ENCODE results near the gene PTPRF.

PTPRF gene

GRCh38 chr1:43513471-43514173 is 17.1 kb upstream of the PTPRF start:
- no peak for DNase-seq

GRCh38 chr1:43518935-43519686 is 11.6 kb upstream of the PTPRF start:
- DNase-seq, result no peak

GRCh38 chr1:43520100-43520778 is 10.4 kb upstream of the PTPRF start:
- no peak for DNase-seq

- no peak for DNase-seq
Measured at GRCh38 chr1:43521078-43521477, 9.6 kb upstream of the PTPRF start.

- no peak for DNase-seq
Measured at GRCh38 chr1:43521756-43522155, 8.9 kb upstream of the PTPRF start.

- DNase-seq, result no peak
Measured at GRCh38 chr1:43522431-43522775, 8.3 kb upstream of the PTPRF start.

GRCh38 chr1:43522776-43523480 is 7.8 kb upstream of the PTPRF start:
- no peak for DNase-seq

GRCh38 chr1:43524804-43525203 is 5.9 kb upstream of the PTPRF start:
- no peak for DNase-seq

GRCh38 chr1:43526002-43526401 is 4.7 kb upstream of the PTPRF start:
- DNase-seq, result no peak

GRCh38 chr1:43527111-43527878 is 3.4 kb upstream of the PTPRF start:
- DNase-seq, result no peak

GRCh38 chr1:43529206-43529731 is 1.4 kb upstream of the PTPRF start:
- peak; percentile 80 for DNase-seq

- DNase-seq, result peak; percentile 24
Measured at GRCh38 chr1:43531107-43531905, 623 bp downstream of the PTPRF start.

- no peak for DNase-seq
Measured at GRCh38 chr1:43531906-43532584, 1.4 kb downstream of the PTPRF start.

GRCh38 chr1:43532716-43533115 is 2.0 kb downstream of the PTPRF start:
- no peak for DNase-seq

- DNase-seq, result no peak
Measured at GRCh38 chr1:43533584-43533983, 2.9 kb downstream of the PTPRF start.

GRCh38 chr1:43534256-43534655 is 3.6 kb downstream of the PTPRF start:
- no peak for DNase-seq

GRCh38 chr1:43536196-43536863 is 5.6 kb downstream of the PTPRF start:
- DNase-seq, result no peak

- DNase-seq, result no peak
Measured at GRCh38 chr1:43536864-43537358, 6.2 kb downstream of the PTPRF start.

- DNase-seq, result no peak
Measured at GRCh38 chr1:43537423-43538142, 6.9 kb downstream of the PTPRF start.

GRCh38 chr1:43538143-43538487 is 7.4 kb downstream of the PTPRF start:
- no peak for DNase-seq

All from activated naive CD4-positive, alpha-beta T cell treated with anti-CD3 and anti-CD28 coated beads, Interleukin-2, amount 50 U/mL, for 16 hours (primary cell).